Chondrocyte (in vitro differentiated cells): ENCODE measurements around the gene ADRA2B. TPM values are rescaled to one million over a fixed set of nuclear protein-coding genes. Genes with fewer than 3 reads are reported as not detected.

Source experiments
- DNase-seq: peaks from one replicate; pipeline ENCODE4 v3.0.0; 2021; ENCODE audit warnings: mixed read lengths, low spot score
- H3K27ac Mint-ChIP-seq: one replicate; pipeline ENCODE4 v1.8.0; 2021; ENCODE audit warnings: mild to moderate bottlenecking, moderate library complexity, mixed read lengths; ENCODE audit not compliant: unreplicated experiment
- H3K27me3 Mint-ChIP-seq: 2 replicates; pipeline ENCODE4 v1.8.0; 2021; ENCODE audit warnings: low read depth, mixed read lengths
- H3K36me3 Mint-ChIP-seq: 2 replicates; pipeline ENCODE4 v1.8.0; 2021; ENCODE audit warnings: low read depth, mixed read lengths
- H3K4me1 Mint-ChIP-seq: 2 replicates; pipeline ENCODE4 v1.8.0; 2021; ENCODE audit warnings: low read depth, mild to moderate bottlenecking, mixed read lengths
- H3K4me3 Mint-ChIP-seq: one replicate; pipeline ENCODE4 v1.8.0; 2021; ENCODE audit warnings: mild to moderate bottlenecking, moderate library complexity, mixed read lengths; ENCODE audit not compliant: unreplicated experiment
- H3K9me3 Mint-ChIP-seq: 2 replicates; pipeline ENCODE4 v1.8.0; 2021; ENCODE audit warnings: low read depth, mixed read lengths
- CTCF ChIP-seq: fragments of 200-600 bp; sonication (generic); IDR thresholded peaks from 2 replicates; pipeline ENCODE4 v1.5.0; 2021; ENCODE audit warnings: antibody characterized with exemption, mild to moderate bottlenecking, moderate library complexity
- total RNA-seq: library from RNA; stranded (reverse); gene quantifications from 3 replicates; pipeline ENCODE4 v1.2.1, GENCODE V29; 2021

The ADRA2B gene
- total RNA-seq, 1 donor from 2014 or later = 0.07 TPM

DNA sequence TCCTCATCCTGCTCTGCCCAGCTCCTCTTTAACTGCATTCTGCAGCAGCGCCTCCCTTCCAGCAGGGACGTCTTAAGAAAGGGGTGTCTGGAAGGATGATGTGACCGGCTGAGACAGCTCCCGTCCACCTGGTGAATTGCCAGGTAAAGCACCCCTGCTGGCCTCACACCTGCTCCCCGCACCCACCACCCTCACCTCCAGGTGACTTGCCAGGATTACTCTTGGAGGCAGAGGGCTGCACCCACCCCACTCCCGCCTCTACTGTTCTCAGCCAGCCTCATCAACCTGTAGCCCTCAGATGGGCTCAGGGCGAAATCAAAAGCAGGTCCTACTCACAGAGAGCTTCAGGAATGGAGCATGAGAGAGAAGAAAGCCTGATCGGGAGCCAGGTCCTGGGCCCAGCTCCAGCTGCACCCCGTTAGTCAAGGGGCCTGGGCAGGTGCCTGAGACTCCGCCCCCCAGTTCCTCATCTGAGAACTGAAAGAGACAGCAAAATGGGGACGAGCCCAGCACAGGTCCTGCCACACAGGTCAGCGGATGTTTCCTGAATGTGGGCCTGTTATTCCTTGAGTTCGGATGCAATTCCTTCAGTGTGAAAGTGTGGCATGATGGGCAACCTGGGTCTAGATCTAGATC lies 5.6 kb downstream of the ADRA2B start:
- Mint-ChIP-seq H3K27ac (no peak overlapping the region), H3K27me3 (peaks cover 5% of the 10 kb centered on the region)
- peak; percentile 78 for DNase-seq

DNA sequence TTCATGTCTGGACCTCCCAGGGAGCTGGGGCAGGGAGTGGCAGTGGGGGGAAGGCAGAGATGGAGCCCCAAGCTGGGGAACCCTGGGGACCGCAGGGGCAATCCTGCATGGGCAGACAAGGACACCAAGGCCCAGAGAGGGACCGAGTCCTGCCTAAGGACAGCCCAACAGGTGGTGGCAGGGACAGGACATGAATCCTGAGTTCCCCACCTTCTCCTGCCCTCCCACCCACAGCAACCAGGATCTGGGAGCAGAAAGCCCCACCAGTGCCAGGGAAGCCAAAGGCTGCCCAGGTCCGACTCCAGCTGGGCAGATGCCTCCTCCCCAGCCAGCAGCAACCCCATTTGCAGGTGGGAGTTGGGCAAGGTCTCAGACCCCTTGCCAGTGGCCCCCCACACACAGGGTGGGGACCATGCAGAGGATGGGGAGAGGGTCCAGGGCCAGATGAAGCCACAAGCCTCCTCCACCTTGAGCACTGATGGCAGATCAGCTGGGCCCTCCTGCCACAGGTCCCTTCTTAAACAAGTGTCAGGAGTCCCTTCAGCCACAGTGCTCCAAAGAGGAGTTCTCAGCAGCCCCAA lies 6.3 kb downstream of the ADRA2B start:
- no peak for TF ChIP-seq CTCF
- no peaks in the 10 kb centered on the region for H3K27me3 Mint-ChIP-seq
- no peak overlapping the region for H3K27ac Mint-ChIP-seq
- DNase-seq = peak; percentile 86
- H3K36me3 Mint-ChIP-seq = peaks cover 4% of the 10 kb centered on the region
- H3K4me1 Mint-ChIP-seq = peaks cover 12% of the 10 kb centered on the region
- no peak overlapping the region for H3K4me3 Mint-ChIP-seq
- peaks cover 8% of the 10 kb centered on the region for H3K9me3 Mint-ChIP-seq

More for the DNA sequence above, 5.6 kb downstream of the ADRA2B start:
- Mint-ChIP-seq H3K4me3 (no peak overlapping the region), H3K36me3 (peaks cover 2% of the 10 kb centered on the region), H3K4me1 (peaks cover 12% of the 10 kb centered on the region), H3K9me3 (peaks cover under 1% of the 10 kb centered on the region)
- TF ChIP-seq CTCF = no peak

GRCh38 chr2:96109361-96109680 lies 7.0 kb downstream of the ADRA2B start:
- Mint-ChIP-seq H3K4me3 (no peak overlapping the region), H3K36me3 (peaks cover 5% of the 10 kb centered on the region), H3K4me1 (peaks cover 12% of the 10 kb centered on the region), H3K27me3 (no peaks in the 10 kb centered on the region), H3K27ac (no peak overlapping the region), H3K9me3 (peaks cover 10% of the 10 kb centered on the region)
- no peak for TF ChIP-seq CTCF
- peak; percentile 63 for DNase-seq

DNA sequence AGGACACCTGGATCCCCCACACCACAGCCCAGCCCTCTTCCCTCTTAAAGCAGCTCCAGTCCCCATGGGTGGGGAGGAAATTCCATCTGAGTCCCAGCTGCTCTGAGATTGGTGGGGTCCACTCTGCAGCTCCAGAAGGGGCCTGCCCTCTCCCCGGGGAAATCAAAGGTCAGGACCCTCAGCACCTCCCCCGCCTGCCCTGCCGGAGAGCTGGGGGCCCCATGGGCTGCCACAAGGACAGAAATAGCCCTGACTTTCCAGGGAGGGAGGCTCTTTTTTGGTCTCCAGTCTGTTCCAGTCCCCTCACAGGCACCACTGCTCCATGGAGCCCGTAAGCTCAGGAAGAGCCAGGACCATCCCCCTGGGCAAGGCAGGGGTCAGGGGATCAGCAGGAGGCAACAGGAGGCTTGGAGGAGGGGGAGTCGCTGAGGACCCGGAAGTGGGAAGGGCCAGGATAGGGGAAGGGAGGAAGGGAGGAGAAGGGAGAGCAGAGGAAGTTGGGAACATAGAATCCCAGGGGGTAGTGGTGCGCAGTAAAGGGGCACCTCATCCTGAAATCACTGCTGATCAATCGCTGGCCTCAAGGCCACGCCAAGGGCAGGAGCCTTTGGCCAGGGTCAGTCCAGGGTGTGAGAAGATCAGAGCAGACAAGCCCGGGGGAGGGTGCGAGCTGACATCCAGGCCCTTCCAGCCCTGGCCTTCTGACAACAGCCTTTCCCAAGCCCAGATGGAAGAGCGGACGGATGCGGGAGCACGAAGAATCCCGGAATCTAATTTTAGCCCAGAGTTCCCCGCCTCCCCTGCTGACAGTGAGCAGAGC lies 7.6 kb downstream of the ADRA2B start:
- DNase-seq = peak; percentile 57
- peaks cover 5% of the 10 kb centered on the region for H3K36me3 Mint-ChIP-seq
- no peaks in the 10 kb centered on the region for H3K27me3 Mint-ChIP-seq
- no peak for TF ChIP-seq CTCF
- no peak overlapping the region for H3K4me3 Mint-ChIP-seq
- H3K9me3 Mint-ChIP-seq = peaks cover 10% of the 10 kb centered on the region
- peaks cover 12% of the 10 kb centered on the region for H3K4me1 Mint-ChIP-seq
- no peak overlapping the region for H3K27ac Mint-ChIP-seq

DNA sequence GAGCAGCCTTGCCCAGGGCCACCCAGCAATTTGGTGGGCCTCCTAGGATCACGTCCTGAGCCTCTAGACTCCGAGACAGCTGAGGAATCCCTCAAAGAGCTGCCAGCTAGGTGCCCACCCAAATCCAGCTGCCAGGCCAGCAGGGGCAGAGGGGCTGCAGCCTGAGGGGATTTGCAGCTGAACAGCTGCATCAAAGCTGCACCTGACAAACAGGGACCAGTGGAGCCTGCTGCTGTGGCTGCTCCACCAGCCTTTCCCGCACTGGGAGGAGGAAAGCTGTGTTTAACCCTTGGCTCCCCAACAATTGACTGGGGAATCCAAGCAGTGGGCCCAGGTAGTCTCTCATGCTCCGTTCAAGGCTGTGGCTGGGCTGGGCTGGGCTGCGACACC lies 8.2 kb downstream of the ADRA2B start:
- H3K27ac Mint-ChIP-seq = no peak overlapping the region
- peaks cover 10% of the 10 kb centered on the region for H3K9me3 Mint-ChIP-seq
- peaks cover 5% of the 10 kb centered on the region for H3K36me3 Mint-ChIP-seq
- no peaks in the 10 kb centered on the region for H3K27me3 Mint-ChIP-seq
- TF ChIP-seq CTCF = no peak
- peak; percentile 57 for DNase-seq
- H3K4me3 Mint-ChIP-seq = no peak overlapping the region
- peaks cover 12% of the 10 kb centered on the region for H3K4me1 Mint-ChIP-seq
